H54 (cell line): ENCODE measurements around the gene THAP4.
"Not testable (repeated sequence)": the region's sequence is repeated elsewhere in the genome, so short reads cannot be mapped to it uniquely, and the experiment has no call there.

Experiments used
- DNase-seq: peaks from one replicate; pipeline ENCODE4 v3.0.0; 2011; ENCODE audit warnings: low spot score, mixed read lengths; ENCODE audit not compliant: insufficient read length
- FAIRE-seq: peaks from 3 replicates; lab custom pipeline; 2011; peaks lifted over from hg19 to GRCh38; lab: Jason Lieb, UNC
- POLR2A ChIP-seq: IDR thresholded peaks from 2 replicates; pipeline ENCODE4 v1.6.1; 2011; ENCODE audit warnings: low read depth, mild to moderate bottlenecking, low read length

THAP4 gene

DNA sequence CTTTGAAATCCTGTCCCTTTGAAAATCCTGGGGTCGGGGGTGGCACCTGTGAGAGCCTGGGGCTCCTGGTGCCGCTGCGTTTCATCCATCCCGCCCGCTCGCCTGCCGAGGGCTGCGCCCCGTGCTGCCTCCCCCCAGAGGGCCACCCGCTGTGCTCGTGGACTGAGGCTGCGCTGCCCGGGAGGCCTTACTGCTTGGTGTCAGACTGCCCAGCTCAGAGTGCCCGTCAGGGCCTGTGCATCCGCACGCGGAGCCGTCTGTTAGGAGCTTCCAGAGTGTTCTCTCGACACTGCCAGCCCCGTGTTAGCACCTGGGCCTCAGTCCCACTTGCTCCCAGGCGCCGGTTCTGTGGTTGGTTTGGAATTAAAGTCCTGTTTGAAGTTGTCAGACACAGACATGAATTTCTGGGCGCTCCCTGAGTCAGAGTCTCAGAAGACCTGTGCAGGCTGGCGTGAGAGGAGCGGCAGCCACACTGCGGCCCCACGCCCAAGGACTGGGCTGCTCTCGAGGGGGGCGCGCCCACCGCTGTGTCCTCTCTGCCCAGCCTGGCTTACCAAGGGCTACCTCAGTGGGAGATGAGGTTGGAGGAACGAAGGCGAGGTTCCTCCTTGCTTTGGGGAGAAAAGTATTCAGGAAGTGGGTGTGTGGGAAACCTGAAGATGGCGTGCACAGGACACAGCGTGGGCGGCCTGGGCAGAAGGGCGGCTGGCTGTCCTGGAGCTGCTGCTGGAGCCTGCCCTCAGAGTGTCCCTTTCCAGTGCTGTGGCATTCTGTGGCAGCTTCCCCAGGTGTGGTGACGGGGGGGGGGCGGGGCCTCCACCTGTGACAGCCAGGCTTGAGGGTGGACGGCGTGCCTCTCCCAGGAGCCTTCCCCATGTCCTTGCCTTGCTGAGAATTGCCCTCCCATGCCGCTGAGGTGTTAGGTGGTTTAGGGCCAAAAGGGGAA, 35.6 kb upstream of the THAP4 start:
- FAIRE-seq (no peak), DNase-seq (no peak)
- no peak for TF ChIP-seq POLR2A

DNA sequence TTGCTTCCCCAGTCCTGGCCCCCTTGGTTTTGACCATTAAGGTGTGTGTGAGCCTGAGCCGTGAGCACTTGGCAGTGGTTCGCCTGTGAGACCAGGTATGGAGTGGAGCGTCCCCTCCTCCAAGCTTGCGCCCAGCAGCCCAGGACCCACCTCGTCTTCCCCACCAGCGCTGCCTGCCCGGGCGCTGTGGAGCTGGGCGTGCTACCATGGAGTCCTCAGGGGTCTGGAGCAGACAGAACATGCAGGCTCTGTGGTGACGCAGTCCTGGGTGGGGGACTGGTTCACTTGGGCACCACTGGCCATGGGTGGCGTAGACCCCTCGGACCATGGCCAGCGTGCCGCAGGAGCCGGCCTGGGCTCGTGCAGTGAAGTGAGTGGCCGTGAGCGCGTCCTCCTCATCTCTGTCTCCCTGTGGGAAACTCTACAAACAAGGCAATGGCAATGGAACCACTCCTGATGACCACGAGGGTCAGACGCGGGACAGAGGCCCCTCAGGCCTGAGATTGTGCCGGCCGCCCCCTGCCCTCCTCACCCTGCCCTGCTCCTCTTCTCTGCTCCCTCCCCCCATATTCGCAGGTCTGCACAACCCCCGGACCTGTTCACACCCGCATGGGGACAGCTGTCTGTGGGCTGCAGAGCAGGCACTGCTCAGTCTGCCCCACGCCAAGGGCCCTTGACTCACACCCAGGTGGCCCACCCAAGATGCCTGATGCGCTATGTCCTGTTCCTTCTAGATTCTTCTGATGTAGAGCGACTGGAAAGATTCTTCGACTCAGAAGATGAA, 34.7 kb upstream of the THAP4 start:
- no peak for FAIRE-seq
- no peak for TF ChIP-seq POLR2A
- DNase-seq = no peak

DNA sequence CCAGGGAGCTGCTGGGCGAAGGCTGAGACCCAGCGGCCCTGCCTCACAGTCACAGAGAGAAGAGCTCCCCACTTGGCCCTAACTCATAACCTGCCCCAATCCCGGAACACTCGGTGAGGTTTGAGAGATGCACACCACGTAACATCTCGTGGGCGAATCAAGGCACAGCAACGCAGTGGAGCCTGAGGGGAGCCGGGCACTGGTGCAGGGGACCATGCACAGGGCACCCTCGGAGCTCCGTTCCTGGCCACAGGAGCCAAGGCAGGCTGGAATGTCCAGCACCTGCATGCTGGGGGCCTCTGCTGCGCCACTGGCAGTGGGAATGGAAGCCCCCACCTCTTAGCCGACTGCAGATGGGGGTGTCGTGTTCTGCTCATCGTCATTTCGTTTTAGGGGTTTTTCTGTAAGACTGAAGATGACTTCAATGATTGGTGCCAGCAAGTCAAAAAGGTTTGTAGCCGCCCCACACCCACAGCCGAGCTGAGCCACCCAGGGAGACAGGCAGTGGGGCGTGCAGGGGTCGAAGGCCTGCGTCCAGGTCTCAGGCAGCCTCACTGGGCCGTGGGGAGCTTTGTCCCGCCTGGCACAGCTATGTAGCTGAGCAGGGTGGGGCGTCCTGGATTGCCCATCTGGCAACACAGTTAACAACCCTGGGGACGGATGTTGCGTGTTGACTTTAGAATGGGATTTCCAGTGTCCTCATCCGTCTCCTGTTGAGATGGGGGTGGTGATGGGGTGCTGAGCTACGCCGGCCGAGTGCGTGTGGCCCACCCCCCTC, 33.6 kb upstream of the THAP4 start:
- DNase-seq (no peak), FAIRE-seq (no peak)
- TF ChIP-seq POLR2A = no peak

DNA sequence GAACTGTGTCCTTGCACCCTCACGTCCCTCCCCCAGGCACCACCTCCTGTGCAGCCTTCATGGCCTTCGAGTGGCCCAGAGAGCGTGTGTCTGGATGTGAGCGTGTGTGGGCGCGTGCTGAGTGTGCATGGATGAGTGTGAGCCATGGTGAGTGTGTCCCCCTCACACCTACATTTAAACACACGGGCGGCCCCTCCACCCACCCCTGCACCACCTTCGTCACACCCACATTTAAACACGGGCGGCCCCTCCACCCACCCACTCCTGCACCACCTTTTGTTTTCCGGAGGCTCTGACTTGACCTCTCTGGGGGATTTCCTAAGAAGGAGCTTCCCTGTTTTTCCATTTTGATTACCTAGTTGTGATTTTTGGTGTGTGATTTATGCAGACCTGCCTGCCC, 31.9 kb upstream of the THAP4 start:
- DNase-seq (no peak), FAIRE-seq (no peak)
- TF ChIP-seq POLR2A = no peak

DNA sequence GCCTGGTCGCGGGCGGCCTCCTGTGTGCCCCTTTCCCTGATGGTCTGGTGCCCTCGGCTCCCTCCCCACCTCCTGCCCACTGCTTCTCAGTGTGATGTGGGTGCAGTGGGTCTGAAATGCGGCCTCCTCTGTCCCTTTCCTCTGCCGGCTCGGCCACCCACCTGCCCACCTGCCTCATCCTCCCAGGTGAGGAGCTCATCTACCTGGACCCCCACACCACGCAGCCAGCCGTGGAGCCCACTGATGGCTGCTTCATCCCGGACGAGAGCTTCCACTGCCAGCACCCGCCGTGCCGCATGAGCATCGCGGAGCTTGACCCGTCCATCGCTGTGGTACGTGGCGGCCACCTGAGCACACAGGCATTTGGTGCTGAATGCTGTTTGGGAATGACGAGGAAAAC, 31.4 kb upstream of the THAP4 start:
- DNase-seq = no peak
- no peak for TF ChIP-seq POLR2A
- no peak for FAIRE-seq

DNA sequence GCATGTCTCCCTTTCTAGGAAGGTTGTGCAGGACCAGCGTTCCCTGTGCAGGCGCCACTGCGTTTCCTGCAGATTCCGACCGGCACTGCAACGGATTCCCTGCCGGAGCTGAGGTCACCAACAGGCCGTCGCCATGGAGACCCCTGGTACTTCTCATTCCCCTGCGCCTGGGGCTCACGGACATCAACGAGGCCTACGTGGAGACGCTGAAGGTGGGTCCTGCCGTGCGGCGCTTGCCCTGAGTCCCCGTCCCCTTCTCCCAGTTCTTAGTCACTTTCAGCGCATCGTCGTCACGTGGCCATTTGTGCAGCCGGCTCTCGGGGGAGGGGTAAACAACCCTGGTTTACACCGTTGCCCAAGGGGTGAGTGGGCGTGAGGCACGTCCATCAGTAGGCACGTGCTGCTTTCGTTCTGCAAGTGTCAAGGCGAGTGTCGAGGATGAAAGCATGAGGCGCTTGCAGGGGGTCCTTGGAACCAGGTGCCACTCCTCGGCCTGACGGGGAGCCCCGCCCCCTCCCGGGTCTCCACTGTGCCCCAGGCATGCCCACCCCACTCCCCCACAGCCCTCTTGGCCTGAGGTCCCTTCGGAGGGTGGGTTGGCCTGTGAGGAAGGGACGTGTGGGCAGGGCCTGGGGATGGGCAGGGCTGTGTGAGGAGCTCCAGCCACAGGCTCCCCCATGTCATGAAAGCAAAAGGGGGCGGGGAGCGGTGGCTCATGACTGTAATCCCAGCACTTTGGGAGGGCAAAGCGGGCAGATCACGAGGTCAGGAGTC, 29.9 kb upstream of the THAP4 start:
- no peak for TF ChIP-seq POLR2A
- DNase-seq (no peak), FAIRE-seq (no peak)

DNA sequence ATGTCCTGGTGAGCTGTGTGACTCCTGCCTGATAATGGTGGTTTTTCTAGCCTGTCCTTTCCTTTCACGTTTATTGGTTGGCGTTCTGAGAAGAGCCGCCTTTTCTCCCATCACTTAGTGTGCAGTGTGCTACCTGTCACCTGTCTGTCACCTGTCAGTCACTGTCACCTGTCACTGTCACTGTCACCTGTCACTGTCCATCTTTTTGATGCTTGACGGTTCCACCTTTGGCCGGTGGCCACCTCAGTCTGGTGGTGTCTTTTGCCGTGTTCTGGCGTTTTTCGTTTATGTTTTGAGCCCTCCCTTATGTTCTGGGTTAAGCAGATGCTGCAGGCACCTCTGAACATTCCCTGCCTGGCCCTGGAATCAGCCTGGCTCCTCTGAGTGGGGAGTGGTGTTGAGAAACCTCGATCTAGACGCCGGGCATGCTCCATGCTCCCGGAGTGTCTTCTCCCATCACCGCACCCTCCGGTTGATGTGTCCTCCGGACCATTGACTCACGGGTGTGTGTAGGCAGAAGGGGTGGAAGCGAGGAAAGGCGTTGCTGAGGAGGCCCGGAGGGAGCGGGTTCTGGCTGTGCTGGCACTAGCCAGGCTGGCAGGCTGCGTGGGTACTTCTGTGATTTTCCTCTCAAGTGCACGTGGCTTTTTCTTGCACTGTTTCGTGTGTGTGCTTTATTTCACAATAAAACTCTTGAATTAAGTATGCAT, 28.9 kb upstream of the THAP4 start:
- no peak for FAIRE-seq
- DNase-seq = no peak
- no peak for TF ChIP-seq POLR2A

DNA sequence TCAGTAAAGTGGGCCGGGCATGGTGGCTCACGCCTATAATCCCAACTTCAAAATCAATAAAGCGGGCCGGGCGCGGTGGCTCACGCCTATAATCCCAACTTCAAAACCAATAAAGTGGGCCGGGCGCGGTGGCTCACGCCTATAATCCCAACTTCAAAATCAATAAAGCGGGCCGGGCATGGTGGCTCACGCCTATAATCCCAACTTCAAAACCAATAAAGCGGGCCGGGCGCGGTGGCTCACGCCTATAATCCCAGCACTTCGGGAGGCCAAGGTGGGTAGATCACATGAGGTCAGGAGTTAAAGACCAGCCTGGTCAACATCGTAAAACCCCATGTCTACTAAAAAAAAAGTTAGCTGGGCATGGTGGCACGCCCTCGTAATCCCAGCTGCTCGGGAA, 25.8 kb upstream of the THAP4 start:
- DNase-seq, FAIRE-seq: not testable (repeated sequence)

DNA sequence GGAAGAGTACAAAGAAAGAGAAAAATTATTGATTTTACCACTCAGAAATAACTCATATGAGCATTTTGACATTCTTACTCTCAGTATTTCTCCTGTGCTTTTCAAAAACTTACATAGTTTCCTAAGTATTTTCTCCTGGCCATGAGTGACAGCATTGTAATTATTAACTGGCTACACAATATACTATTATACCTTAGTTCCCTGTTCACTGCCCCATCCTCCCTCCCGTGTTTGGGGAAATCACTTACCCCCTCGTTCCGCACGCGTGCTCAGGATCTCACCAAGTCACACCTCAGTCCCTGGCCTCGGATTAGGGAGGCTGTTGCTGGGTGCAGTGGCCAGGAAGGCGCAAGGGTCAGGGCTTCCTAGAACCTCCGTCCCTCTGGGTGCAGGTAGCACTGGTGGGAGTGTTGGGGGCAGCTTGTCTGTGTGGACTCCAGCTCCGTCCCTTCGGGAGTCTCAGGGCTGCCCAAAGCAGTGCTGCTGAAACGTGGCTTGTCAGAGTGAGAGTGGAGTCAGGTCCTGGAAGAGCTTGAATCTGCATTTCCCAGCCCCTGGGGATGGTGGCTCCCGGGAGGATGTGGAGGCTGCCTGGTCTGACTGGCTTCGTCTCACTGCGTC, 23.7 kb upstream of the THAP4 start:
- FAIRE-seq (no peak), DNase-seq (no peak)
- TF ChIP-seq POLR2A = no peak

DNA sequence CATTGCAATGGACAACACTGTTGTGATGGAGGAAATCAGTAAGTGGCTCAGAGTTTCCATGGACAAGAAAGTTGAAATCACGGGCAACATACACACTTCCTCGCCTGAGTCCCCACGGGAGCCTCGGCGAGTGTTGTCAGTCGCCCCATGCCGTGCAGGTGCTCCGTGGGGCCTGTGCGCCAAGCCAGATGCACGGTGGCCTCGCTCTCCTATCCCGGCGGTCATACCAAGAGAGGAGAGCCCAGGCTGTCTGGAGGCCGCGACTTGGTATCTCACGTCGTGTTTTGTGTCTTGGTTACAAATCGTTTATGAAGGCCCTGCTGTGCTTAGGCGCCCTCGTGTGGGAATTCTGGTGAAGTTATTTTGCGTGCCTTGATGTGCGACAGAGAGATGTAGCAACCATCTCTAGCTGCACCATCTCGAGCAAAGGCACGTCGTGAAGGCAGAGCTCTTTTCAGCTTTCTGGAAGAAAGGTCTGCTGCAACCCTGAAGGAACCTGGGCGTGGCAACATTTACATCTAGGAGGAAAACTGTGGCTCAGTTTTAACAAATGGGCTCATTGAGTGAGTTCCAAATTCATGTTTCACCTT, 22.3 kb upstream of the THAP4 start:
- no peak for TF ChIP-seq POLR2A
- DNase-seq = no peak
- no peak for FAIRE-seq

DNA sequence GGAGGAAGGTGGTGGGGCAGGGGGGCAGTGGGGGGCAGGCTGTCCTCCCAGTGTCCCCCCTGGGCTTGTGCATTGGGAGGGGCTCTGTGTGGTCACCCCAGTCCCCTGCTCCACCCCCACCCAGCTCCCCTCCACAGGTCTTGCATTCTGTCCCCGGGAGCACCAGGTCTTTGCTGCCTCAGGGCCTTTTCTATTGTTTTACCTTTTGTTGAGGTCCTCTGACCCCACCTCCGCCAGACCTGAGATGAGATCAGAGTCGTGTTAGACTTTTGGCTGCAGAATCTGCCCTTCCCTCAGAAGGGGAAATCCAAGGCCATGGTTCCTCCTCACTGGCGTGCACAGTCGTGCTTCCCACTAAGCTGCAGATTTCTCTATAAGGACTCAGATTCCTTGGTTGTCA, 21.3 kb upstream of the THAP4 start:
- DNase-seq (no peak), FAIRE-seq (no peak)
- no peak for TF ChIP-seq POLR2A

DNA sequence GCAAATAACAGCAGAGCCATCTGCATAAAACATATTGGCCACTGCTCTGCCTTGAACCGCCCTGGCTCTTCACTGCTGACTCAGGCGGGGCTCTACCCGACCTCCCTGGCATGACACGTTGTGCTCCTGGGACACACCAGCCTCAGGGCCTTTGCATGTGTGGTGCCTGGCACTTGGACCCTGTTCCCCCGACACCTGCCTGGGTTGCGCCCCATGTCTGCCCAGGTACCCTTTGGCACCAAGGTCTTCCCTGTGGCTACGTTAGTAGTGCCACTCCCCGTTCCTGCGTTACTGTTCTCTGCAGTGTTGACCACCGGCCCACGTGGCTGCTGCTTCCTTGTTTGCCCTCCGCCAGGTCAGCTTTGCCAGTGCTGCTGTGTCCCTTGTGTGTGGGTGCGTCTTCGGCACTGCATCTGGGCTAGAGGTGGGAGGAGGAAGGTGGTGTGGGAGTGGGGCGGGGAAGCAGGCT, 20.9 kb upstream of the THAP4 start:
- DNase-seq (no peak), FAIRE-seq (no peak)
- TF ChIP-seq POLR2A = no peak
